ENCODE data around the gene FUOM.

DNA sequence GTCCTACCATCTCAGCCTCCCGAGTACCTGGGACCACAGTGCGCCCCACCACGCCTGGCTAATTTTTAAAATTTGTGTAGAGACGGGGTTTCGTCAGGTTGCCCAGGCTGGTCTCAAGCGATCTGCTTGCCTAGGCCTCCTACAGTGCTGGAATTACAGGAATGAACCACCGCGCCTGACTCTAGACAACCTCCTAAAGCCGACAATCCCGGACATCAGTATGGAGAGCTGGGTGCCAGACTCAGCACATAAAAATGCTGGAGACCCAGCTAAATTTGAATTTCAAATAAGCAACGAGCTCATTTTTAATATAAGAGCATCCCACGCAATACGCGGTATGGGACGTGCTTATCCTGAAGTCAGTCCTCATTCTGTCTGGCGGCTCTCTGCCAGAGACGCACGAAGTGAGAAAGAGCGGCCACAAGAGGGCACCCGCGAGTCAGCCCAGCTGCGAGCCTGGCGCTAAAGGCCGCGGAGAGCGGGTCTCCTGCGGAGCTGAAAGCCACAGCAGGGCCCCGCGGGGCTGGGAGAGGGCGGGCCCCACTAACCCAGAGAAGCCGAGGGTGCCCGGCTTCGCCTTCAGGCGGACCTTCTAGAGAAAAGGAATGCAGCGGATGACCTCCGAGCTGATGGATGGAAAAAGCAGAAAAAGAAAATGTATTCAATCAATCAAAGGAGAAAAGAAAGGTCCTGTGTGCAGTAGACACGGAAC, 28.2 kb downstream of the FUOM start:
- peak; percentile 72 for TF ChIP-seq EZH2 (IDR thresholded peaks at IDR 0.05)
- TF ChIP-seq, protein P1, sequence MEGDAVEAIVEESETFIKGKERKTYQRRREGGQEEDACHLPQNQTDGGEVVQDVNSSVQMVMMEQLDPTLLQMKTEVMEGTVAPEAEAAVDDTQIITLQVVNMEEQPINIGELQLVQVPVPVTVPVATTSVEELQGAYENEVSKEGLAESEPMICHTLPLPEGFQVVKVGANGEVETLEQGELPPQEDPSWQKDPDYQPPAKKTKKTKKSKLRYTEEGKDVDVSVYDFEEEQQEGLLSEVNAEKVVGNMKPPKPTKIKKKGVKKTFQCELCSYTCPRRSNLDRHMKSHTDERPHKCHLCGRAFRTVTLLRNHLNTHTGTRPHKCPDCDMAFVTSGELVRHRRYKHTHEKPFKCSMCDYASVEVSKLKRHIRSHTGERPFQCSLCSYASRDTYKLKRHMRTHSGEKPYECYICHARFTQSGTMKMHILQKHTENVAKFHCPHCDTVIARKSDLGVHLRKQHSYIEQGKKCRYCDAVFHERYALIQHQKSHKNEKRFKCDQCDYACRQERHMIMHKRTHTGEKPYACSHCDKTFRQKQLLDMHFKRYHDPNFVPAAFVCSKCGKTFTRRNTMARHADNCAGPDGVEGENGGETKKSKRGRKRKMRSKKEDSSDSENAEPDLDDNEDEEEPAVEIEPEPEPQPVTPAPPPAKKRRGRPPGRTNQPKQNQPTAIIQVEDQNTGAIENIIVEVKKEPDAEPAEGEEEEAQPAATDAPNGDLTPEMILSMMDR (IDR thresholded peaks at IDR 0.05) = peak; percentile 98
- TF ChIP-seq EZH2phosphoT487 (IDR thresholded peaks at IDR 0.05) = peak; percentile 26

All from neural progenitor cell (in vitro differentiated cells).